OCI-LY7 (cell line): ENCODE data around the gene PRIMA1. TPM values are rescaled to one million over a fixed set of nuclear protein-coding genes. Genes with fewer than 3 reads are reported as not detected.

Experiments
- BruUV-seq: library from RNA; stranded (reverse); fragments of 400-500 nt; replicated peaks from 2 replicates; lab custom pipeline; 2021; lab: Mats Ljungman, UMichigan
- CTCF ChIA-PET: fragments of 300-600 bp; sonication (Branson Sonifier 250); formaldehyde crosslinking; loops from one replicate; lab custom pipeline; 2022; ENCODE audit warnings: antibody characterized with exemption; ENCODE audit not compliant: unreplicated experiment; lab: Charles Lee
- POLR2A ChIA-PET: fragments of 300-600 bp; sonication (Branson Sonifier 250); formaldehyde crosslinking; loops from one replicate; lab custom pipeline; 2022; ENCODE audit warnings: antibody characterized with exemption; lab: Charles Lee
- DNase-seq: peaks from one replicate; pipeline ENCODE4 v3.0.0-alpha.2; 2015; ENCODE audit warnings: low spot score
- H2AFZ ChIP-seq: fragments of 200-600 bp; sonication (generic), shearing (Covaris generic); 2 replicates; pipeline ENCODE4 v1.6.1; 2014; ENCODE audit warnings: mild to moderate bottlenecking, antibody characterized with exemption, low read length, moderate library complexity
- H3K27ac ChIP-seq: fragments of 200-600 bp; sonication (generic); 2 replicates; pipeline ENCODE4 v1.5.1; 2014; ENCODE audit warnings: mixed run types, low read depth, mild to moderate bottlenecking, moderate library complexity, low read length, inconsistent platforms; ENCODE audit not compliant: poor library complexity, severe bottlenecking
- H3K36me3 ChIP-seq: fragments of 200-600 bp; sonication (generic); 2 replicates; pipeline ENCODE4 v1.6.1; 2014; ENCODE audit warnings: mild to moderate bottlenecking, antibody characterized with exemption, low read length, moderate library complexity, mixed read lengths; ENCODE audit not compliant: insufficient read depth
- H3K4me1 ChIP-seq: fragments of 200-600 bp; sonication (generic); 2 replicates; pipeline ENCODE4 v1.5.1; 2014; ENCODE audit warnings: mild to moderate bottlenecking, low read length; ENCODE audit not compliant: insufficient read depth, poor library complexity, severe bottlenecking
- H3K4me2 ChIP-seq: fragments of 200-600 bp; sonication (generic); 2 replicates; pipeline ENCODE4 v1.6.1; 2014; ENCODE audit warnings: mild to moderate bottlenecking, low read length
- H3K4me3 ChIP-seq: fragments of 200-600 bp; sonication (generic); 2 replicates; pipeline ENCODE4 v1.5.1; 2014; ENCODE audit warnings: mild to moderate bottlenecking, low read depth, low read length; ENCODE audit not compliant: poor library complexity, severe bottlenecking
- H3K79me2 ChIP-seq: fragments of 200-600 bp; sonication (generic); 2 replicates; pipeline ENCODE4 v1.6.1; 2016; ENCODE audit warnings: low read depth, mild to moderate bottlenecking, low read length, moderate library complexity, mixed read lengths; ENCODE audit not compliant: insufficient read depth
- H3K9me2 ChIP-seq: fragments of 200-600 bp; sonication (generic); 2 replicates; pipeline ENCODE4 v1.6.1; 2016; ENCODE audit warnings: mild to moderate bottlenecking, low read length, mixed read lengths; ENCODE audit not compliant: insufficient read depth
- H3K9me3 ChIP-seq: fragments of 200-600 bp; sonication (generic); 2 replicates; pipeline ENCODE4 v1.6.1; 2014; ENCODE audit warnings: mild to moderate bottlenecking, mixed run types, low read length, mixed read lengths
- H4K20me1 ChIP-seq: fragments of 200-600 bp; sonication (generic); 2 replicates; pipeline ENCODE4 v1.6.1; 2014; ENCODE audit warnings: mild to moderate bottlenecking, antibody characterized with exemption, low read length, moderate library complexity, mixed read lengths; ENCODE audit not compliant: insufficient read depth
- CTCF ChIP-seq: fragments of 200-600 bp; sonication (generic); conservative IDR thresholded peaks from 2 replicates; pipeline ENCODE4 v1.5.1; 2014; ENCODE audit warnings: mild to moderate bottlenecking, antibody characterized with exemption, low read length, moderate library complexity, mixed read lengths
- EZH2phosphoT487 ChIP-seq: fragments of 200-600 bp; sonication (generic); IDR thresholded peaks from 2 replicates; pipeline ENCODE4 v1.6.1; 2018; ENCODE audit warnings: low read depth, borderline replicate concordance, mild to moderate bottlenecking, mixed run types, antibody characterized with exemption, low read length, moderate library complexity, mixed read lengths
- intact Hi-C: fragments of 100-400 bp; cut with micrococcal nuclease; formaldehyde crosslinking; loops from one replicate; pipeline ENCODE4 v1.10.0; 2022; ENCODE audit not compliant: unreplicated experiment
- total RNA-seq, 2 experiments: library from RNA; depleted of rRNA in 1 of 2; stranded (reverse); fragments of >200 nt in 1 of 2; shearing (Covaris generic) in 1 of 2; gene quantifications; 2 replicates each; pipeline ENCODE4 v1.2.3, GENCODE V29; 2014 to 2022

Gene PRIMA1
- total RNA-seq, 2 experiments from 2014 or later = not detected

- intact Hi-C loops = no loop called here
- H3K4me3 ChIP-seq = no peak overlapping the region
- BruUV-seq = no TSS peak
These were observed 9.8 kb downstream of the PRIMA1 start for GRCh38 chr14:93778453-93778852.

DNA sequence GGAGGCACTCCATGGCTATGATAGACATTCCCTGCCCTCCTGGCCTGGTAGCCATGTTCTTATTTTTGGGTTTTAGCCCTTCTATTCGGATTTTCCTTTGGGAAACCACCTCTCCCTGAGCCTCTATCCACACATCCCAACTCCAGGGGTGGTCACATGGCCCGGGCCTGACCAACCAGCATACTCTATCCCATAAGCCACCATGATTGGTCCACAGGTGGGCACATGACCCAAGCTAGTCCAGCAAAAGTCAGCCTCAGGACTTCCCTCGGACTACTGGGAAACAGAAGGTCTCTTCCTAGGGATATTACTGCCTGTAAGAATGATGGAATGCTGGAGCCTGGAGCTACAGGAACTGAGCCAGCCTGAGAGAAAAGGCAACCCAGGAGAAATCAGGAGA, 12.5 kb downstream of the PRIMA1 start:
- no peaks in the 10 kb centered on the region for H3K36me3 ChIP-seq
- H3K4me1 ChIP-seq = no peaks in the 10 kb centered on the region
- ChIA-PET CTCF (no interaction called here), POLR2A (no interaction called here)
- no peak overlapping the region for H2AFZ ChIP-seq
- no TSS peak for BruUV-seq
- no peak for DNase-seq
- H3K9me3 ChIP-seq = no peaks in the 10 kb centered on the region
- no peaks in the 10 kb centered on the region for H3K9me2 ChIP-seq
- intact Hi-C loops = no loop called here
- H3K4me2 ChIP-seq = no peak overlapping the region
- TF ChIP-seq EZH2phosphoT487 = no peak
- no peak for TF ChIP-seq CTCF
- no peak overlapping the region for H3K27ac ChIP-seq
- H4K20me1 ChIP-seq = no peaks in the 10 kb centered on the region
- no peak overlapping the region for H3K4me3 ChIP-seq
- no peaks in the 10 kb centered on the region for H3K79me2 ChIP-seq

More at GRCh38 chr14:93778453-93778852, 9.8 kb downstream of the PRIMA1 start:
- H3K9me2 ChIP-seq = no peaks in the 10 kb centered on the region
- H3K36me3 ChIP-seq = no peaks in the 10 kb centered on the region
- no peaks in the 10 kb centered on the region for H3K4me1 ChIP-seq
- H3K79me2 ChIP-seq = no peaks in the 10 kb centered on the region
- no peaks in the 10 kb centered on the region for H3K9me3 ChIP-seq
- no peak for DNase-seq
- no peak overlapping the region for H3K27ac ChIP-seq
- no peaks in the 10 kb centered on the region for H4K20me1 ChIP-seq
- no peak overlapping the region for H3K4me2 ChIP-seq
- TF ChIP-seq EZH2phosphoT487 (no peak), CTCF (no peak)
- POLR2A ChIA-PET = no interaction called here
- H2AFZ ChIP-seq = no peak overlapping the region
- CTCF ChIA-PET = no interaction called here

GRCh38 chr14:93775158-93775557, 13.1 kb downstream of the PRIMA1 start:
- POLR2A ChIA-PET = no interaction called here
- H3K4me2 ChIP-seq = no peak overlapping the region
- no peaks in the 10 kb centered on the region for H4K20me1 ChIP-seq
- CTCF ChIA-PET = no interaction called here
- H3K27ac ChIP-seq = no peak overlapping the region
- no peaks in the 10 kb centered on the region for H3K9me3 ChIP-seq
- TF ChIP-seq EZH2phosphoT487 (no peak), CTCF (no peak)
- no peaks in the 10 kb centered on the region for H3K79me2 ChIP-seq
- intact Hi-C loops = no loop called here
- DNase-seq = no peak
- no TSS peak for BruUV-seq
- no peak overlapping the region for H3K4me3 ChIP-seq
- H3K4me1 ChIP-seq = no peaks in the 10 kb centered on the region
- no peak overlapping the region for H2AFZ ChIP-seq
- no peaks in the 10 kb centered on the region for H3K36me3 ChIP-seq
- no peaks in the 10 kb centered on the region for H3K9me2 ChIP-seq
